Sigmoid colon (tissue), 3 donors: ENCODE measurements around the gene LAMA4.

Experiments used
- POLR2A ChIP-seq, 2 donors: fragments of 450-650 bp; IDR thresholded peaks; one replicate each; pipeline ENCODE4 v1.6.1; 2016; ENCODE audit warnings: antibody characterized with exemption in 2 of 2, mild to moderate bottlenecking in 2 of 2, moderate library complexity in 2 of 2
- TF ChIP-seq, protein P1 (sequence below), 4 experiments: fragments of 450-650 bp in 3 of 4; fragments of 200-600 bp in 1 of 4; IDR thresholded peaks; one replicate each; pipeline ENCODE4 v1.5.1; 2016 to 2019; ENCODE audit warnings: antibody characterized with exemption in 4 of 4, mild to moderate bottlenecking in 3 of 4, moderate library complexity in 2 of 4

DNA sequence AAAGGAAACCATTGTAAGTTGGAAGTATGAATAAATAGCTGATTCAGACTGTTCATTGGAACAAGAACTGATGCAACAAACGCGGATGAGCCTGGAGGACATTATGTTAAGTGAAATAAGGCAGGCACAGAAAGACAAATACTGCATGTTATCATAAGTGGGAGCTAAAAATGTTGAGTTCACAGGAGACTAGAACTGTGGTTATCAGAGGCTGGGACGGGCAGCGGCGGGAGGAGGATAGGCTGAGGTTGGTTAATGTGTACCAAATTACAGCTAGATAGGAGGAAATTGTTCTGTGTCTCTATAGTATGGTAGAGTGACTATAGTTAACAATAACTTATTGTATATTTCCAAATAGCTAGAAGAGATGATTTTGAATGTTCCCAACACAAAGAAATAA lies 126.2 kb downstream of the LAMA4 start:
- TF ChIP-seq, protein P1, sequence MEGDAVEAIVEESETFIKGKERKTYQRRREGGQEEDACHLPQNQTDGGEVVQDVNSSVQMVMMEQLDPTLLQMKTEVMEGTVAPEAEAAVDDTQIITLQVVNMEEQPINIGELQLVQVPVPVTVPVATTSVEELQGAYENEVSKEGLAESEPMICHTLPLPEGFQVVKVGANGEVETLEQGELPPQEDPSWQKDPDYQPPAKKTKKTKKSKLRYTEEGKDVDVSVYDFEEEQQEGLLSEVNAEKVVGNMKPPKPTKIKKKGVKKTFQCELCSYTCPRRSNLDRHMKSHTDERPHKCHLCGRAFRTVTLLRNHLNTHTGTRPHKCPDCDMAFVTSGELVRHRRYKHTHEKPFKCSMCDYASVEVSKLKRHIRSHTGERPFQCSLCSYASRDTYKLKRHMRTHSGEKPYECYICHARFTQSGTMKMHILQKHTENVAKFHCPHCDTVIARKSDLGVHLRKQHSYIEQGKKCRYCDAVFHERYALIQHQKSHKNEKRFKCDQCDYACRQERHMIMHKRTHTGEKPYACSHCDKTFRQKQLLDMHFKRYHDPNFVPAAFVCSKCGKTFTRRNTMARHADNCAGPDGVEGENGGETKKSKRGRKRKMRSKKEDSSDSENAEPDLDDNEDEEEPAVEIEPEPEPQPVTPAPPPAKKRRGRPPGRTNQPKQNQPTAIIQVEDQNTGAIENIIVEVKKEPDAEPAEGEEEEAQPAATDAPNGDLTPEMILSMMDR (IDR thresholded peaks at IDR 0.05) = no peak
- no peak for TF ChIP-seq POLR2A (IDR thresholded peaks at IDR 0.05)
